Heart left ventricle (tissue), 16 donors: ENCODE data around the gene SH3BP5. TPM values are rescaled to one million over a fixed set of nuclear protein-coding genes. Genes with fewer than 3 reads are reported as not detected.

Experiments used
- ATAC-seq, 4 donors: fragments of 200-7000 bp; cut with Tn5 transposase; one replicate each; pipeline ENCODE4 v1.9.1; 2020 to 2022; ENCODE audit warnings: moderate library complexity in 4 of 4, mild to moderate bottlenecking in 3 of 4, moderate number of reproducible peaks in 1 of 4
- DNase-seq, 5 donors: peaks; one replicate each; pipeline ENCODE4 v3.0.0-alpha.2; 2020
- H3K27ac ChIP-seq, 12 donors: fragments of 200-600 bp; sonication (generic) in 4 of 12; one replicate each; pipeline versions ENCODE4 v1.5.0 to v1.8.0; 2016 to 2022; ENCODE audit warnings: mild to moderate bottlenecking in 2 of 12
- H3K27me3 ChIP-seq, 9 donors: fragments of 200-600 bp; sonication (generic) in 2 of 9; one replicate each; pipeline versions ENCODE4 v1.5.1 to v1.8.0; 2016 to 2022; ENCODE audit warnings: mild to moderate bottlenecking in 3 of 9
- H3K36me3 ChIP-seq, 9 donors: fragments of 200-600 bp; sonication (generic) in 2 of 9; one replicate each; pipeline versions ENCODE4 v1.5.0 to v1.8.0; 2018 to 2022; ENCODE audit warnings: mild to moderate bottlenecking in 2 of 9
- H3K4me1 ChIP-seq, 12 donors: fragments of 200-600 bp; sonication (generic) in 4 of 12; one replicate each; pipeline versions ENCODE4 v1.5.0 to v1.8.0; 2016 to 2022; ENCODE audit warnings: mild to moderate bottlenecking in 3 of 12
- H3K4me3 ChIP-seq, 12 donors: fragments of 200-600 bp; sonication (generic) in 4 of 12; one replicate each; pipeline versions ENCODE4 v1.5.0 to v1.8.0; 2017 to 2022; ENCODE audit warnings: mild to moderate bottlenecking in 9 of 12, moderate library complexity in 4 of 12
- H3K9me3 ChIP-seq, 12 donors: fragments of 200-600 bp; sonication (generic) in 4 of 12; one replicate each; pipeline versions ENCODE4 v1.5.0 to v1.8.0; 2016 to 2022; ENCODE audit warnings: mild to moderate bottlenecking in 1 of 12
- POLR2A ChIP-seq, 2 donors: fragments of 450-650 bp; IDR thresholded peaks; one replicate each; pipeline ENCODE4 v1.6.1; 2017; ENCODE audit warnings: antibody characterized with exemption in 2 of 2, mild to moderate bottlenecking in 2 of 2, moderate library complexity in 2 of 2
- WGBS, 4 donors: extraction: QIAGEN DNeasy Blood & Tissue Kit in 2 of 4; methylation state at CpG; one replicate each; pipeline versions ENCODE4 v1.1.5 to v1.1.7; 2013 to 2018; 5-methylcytosine and 5-hydroxymethylcytosine counted together
- intact Hi-C, 10 donors: fragments of 100-400 bp; cut with DNase I; formaldehyde crosslinking; loops; one replicate each; pipeline versions ENCODE4 v1.11.1 to v1.14.2; 2022
- long read RNA-seq, 3 donors: library from polyadenylated mRNA; unstranded; transcript quantifications; one replicate each; pipeline ENCODE4 v2.0.0, GENCODE V29; 2020 to 2021
- polyA plus RNA-seq, 2 donors: library from polyadenylated mRNA; stranded (reverse); fragments of 200-250 nt; gene quantifications; one replicate each; pipeline ENCODE4 v1.2.3, GENCODE V29; 2013
- total RNA-seq, 9 donors: library from RNA; depleted of rRNA in 2 of 9; stranded (reverse); fragments of >200 nt in 2 of 9; fragmentation: NEBNext Ultra II Directional in 3 of 9; extraction: Animal tissue kit (Norgen Biotek cat#: 25700) in 3 of 9; gene quantifications; one replicate each; pipeline versions ENCODE4 v1.1.0 to v1.2.4, GENCODE V29; 2016 to 2023
- TF ChIP-seq, protein P1 (sequence below), 12 donors: fragments of 200-600 bp; sonication (generic) in 4 of 12; IDR thresholded peaks; one replicate each; pipeline versions ENCODE4 v1.5.0 to v1.8.0; 2018 to 2022; ENCODE audit warnings: antibody characterized with exemption in 12 of 12, mild to moderate bottlenecking in 5 of 12
- donor health status: ischemic (EF 13 %, LVEDD 7.1; RV severe dilation, severe dysfunction).
- donor health status: healthy with polysubstance abuse.
- donor health status: DM: no; HTN: yes; CAD: no.
- donor health status: DM: no; HTN: no; CAD: no.
- donor health status: ischemic (EF 25% LVEDD 6.9; RV normal size, moderate dysfunction).
- donor health status: ischemic (EF 25% LVEDD 5.7; RV mildly dilated, moderate dysfunction).
- donor health status: healthy.
- donor health status: DM: yes; HTN: yes; CAD: no.
- donor health status: ischemic (EF 35%, LVEDD 5.7; RV mildly dilated, moderate dysfunction).
- donor health status: nonischemic (EF 11% LVEDD 7.7; RV severe dilation, severe dysfunction).
- donor health status: DM: yes; HTN: yes; CAD: no.
- donor health status: PGD.
- donor health status: ischemic (EF 29% LVEDD 5.4; RV normal size, mild dysfunction).
- donor health status: nonischemic (EF 23%, LVEDD 6.1; RV moderate dilation, normal function).

SH3BP5 gene, protein sequence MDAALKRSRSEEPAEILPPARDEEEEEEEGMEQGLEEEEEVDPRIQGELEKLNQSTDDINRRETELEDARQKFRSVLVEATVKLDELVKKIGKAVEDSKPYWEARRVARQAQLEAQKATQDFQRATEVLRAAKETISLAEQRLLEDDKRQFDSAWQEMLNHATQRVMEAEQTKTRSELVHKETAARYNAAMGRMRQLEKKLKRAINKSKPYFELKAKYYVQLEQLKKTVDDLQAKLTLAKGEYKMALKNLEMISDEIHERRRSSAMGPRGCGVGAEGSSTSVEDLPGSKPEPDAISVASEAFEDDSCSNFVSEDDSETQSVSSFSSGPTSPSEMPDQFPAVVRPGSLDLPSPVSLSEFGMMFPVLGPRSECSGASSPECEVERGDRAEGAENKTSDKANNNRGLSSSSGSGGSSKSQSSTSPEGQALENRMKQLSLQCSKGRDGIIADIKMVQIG
- total RNA-seq (10 to 100 TPM in 5 of 9 donors, 1 to 10 TPM in 4; 4.9 to 28.6 (median 11.7) TPM), polyA plus RNA-seq (1 to 10 TPM; 5.2 to 8.7 TPM)
- long read RNA-seq, donor 1, transcript SH3BP5-202 (9 exons, 2,822 nt): major isoform, 9 of 12 reads
- long read RNA-seq, donor 1, partial matches to known transcripts: 2 of 12 reads
- long read RNA-seq, donor 1, other reads (novel, unspliced or antisense): 1 of 12 reads
- long read RNA-seq, donor 2, transcript SH3BP5-202 (9 exons, 2,822 nt): major isoform, 28 of 37 reads
- long read RNA-seq, donor 2, partial matches to known transcripts: 1 of 37 reads
- long read RNA-seq, donor 2, other reads (novel, unspliced or antisense): 8 of 37 reads
- long read RNA-seq, donor 3, transcript SH3BP5-202 (9 exons, 2,822 nt): major isoform, 5 of 7 reads
- long read RNA-seq, donor 3, partial matches to known transcripts: 0 of 7 reads
- long read RNA-seq, donor 3, other reads (novel, unspliced or antisense): 2 of 7 reads

DNA sequence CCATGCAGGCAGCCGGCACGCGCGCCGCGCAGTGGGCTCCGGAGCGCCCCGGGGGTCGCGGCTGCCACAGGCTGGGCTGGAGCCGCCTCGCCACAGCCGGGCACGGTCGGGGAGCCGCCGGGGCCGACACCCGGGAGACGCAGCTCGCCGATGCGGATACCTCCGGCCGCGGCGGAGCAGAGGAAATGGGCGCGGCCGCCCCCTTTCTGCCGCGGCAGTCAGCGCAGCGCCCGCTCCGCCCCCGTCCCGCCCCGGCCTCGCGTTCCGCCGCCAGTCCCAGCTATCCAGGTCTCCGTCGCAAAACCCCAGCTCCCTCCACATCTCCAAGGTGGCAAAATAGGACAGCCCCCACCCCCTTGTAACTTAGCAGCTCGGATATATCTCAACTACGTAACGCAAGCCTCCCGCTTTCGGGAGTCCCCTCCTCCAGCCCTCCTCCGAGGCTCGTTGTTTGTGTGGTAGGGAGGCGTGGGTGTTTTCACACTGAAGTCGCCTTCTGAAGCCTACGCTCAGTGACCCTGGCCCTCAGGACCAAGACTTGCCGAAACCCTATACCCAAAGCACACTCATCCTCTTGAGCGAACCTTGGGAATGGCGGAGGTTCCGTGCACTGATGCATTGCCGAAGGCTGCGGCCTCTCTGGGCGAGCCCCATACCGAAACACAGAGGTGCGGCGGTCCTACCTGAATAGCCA is at the start of gene SH3BP5:
TSS of gene SH3BP5 (minus strand) at position 182 of the 694 bp plus-strand sequence. CDS start at position 4, 178 bp downstream.
- peak in 1 of 2 donors; percentile 69 for TF ChIP-seq POLR2A (IDR thresholded peaks at IDR 0.05)
- TF ChIP-seq, protein P1, sequence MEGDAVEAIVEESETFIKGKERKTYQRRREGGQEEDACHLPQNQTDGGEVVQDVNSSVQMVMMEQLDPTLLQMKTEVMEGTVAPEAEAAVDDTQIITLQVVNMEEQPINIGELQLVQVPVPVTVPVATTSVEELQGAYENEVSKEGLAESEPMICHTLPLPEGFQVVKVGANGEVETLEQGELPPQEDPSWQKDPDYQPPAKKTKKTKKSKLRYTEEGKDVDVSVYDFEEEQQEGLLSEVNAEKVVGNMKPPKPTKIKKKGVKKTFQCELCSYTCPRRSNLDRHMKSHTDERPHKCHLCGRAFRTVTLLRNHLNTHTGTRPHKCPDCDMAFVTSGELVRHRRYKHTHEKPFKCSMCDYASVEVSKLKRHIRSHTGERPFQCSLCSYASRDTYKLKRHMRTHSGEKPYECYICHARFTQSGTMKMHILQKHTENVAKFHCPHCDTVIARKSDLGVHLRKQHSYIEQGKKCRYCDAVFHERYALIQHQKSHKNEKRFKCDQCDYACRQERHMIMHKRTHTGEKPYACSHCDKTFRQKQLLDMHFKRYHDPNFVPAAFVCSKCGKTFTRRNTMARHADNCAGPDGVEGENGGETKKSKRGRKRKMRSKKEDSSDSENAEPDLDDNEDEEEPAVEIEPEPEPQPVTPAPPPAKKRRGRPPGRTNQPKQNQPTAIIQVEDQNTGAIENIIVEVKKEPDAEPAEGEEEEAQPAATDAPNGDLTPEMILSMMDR (IDR thresholded peaks at IDR 0.05): peak; percentile 56 to 90 (median 82)
- Histone ChIP-seq H3K36me3 (peaks cover 0 to 20% (median 0%) of the 10 kb centered on the region in 9 donors), H3K27ac (peak within 1 kb of the TSS; percentile 71 to 91 (median 82)), H3K9me3 (no peaks in the 10 kb centered on the region), H3K27me3 (no peaks in the 10 kb centered on the region), H3K4me1 (peaks cover 0 to 50% (median 30%) of the 10 kb centered on the region in 12 donors), H3K4me3 (peak within 1 kb of the TSS; percentile 64 to 96 (median 88))
- DNase-seq (peak; percentile 79 to 87 (median 83)), ATAC-seq (peak; percentile 57 to 94 (median 89))
- intact Hi-C loops: loop anchor here in 9 of 10 donors (1.0 to 5.0 kb wide), 9 partner anchors 40 to 65 kb away; no protein-coding TSS in a partner anchor
- WGBS, 4 donors: 12 to 31% (median 16%) methylated on average over 22 to 66 of the region's 66 CpGs

DNA sequence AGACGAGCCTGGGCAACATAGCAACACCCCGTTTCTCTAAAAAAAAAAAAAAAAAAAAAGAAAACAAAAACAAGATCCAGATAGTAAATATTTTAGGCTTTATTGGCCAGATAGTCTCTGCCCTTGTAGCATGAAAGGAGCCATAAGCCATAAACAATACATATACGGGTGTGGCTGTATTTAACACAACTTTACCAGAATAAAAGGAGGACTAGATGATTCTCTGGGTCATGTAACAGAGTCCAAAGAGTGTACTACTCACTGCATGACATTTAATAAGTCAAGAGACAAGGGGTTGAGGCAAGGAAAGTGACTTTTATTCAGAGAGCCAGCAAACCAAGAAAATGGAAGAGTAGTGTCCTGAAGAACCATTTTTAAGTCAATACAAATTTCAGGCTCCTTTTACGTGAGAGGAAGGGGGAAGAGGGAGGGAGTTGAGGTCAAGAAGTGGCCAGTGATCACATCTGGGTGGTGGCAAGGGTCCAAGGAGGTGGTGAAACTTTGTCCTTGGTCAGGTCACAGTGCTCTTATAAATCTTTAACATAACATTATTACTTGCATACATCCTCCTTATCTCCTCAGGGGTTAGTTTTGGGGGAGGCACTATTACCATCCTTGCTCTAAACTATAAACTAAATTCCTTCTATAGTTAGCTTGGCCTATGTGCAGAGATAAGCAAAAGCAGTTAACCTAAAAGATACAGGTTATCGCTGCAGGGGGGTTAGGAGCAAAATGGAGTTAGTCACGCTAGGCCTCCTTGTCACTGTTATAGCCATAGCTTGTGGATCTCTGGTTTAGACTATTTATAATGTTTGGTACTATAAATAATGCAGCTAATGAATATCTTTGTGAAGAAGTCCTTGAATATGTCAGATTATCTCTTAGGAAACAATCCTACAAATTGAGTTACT is 48.8 kb upstream of the SH3BP5 start:
- H3K36me3 ChIP-seq: no peaks in the 10 kb centered on the region
- no peak overlapping the region for H3K27ac ChIP-seq
- peaks cover 0 to 10% (median 4%) of the 10 kb centered on the region in 12 donors for H3K9me3 ChIP-seq
- H3K4me3 ChIP-seq: no peak overlapping the region
- TF ChIP-seq, protein P1 (IDR thresholded peaks at IDR 0.05): no peak
- TF ChIP-seq POLR2A (IDR thresholded peaks at IDR 0.05): no peak
- no peaks in the 10 kb centered on the region for H3K27me3 ChIP-seq
- WGBS, 4 donors: 65 to 79% (median 71%) methylated on average over 6 of the region's 6 CpGs
- DNase-seq (no peak), ATAC-seq (no peak)
- intact Hi-C loops: loop anchor here in 1 of 10 donors (2.0 kb wide), 1 partner anchor 114 kb away; no protein-coding TSS in a partner anchor
- H3K4me1 ChIP-seq: peaks cover 0 to 31% (median 0%) of the 10 kb centered on the region in 12 donors

- H3K4me1 ChIP-seq: peaks cover 0 to 6% (median 0%) of the 10 kb centered on the region in 12 donors
- intact Hi-C loops: loop anchor here in 9 of 10 donors (1.0 to 10.0 kb wide), 8 partner anchors 45 to 173 kb away; partner anchors contain the start of genes SH3BP5 (in 5 of the 9) and CAPN7 (in 3 of the 9)
These were observed 45.8 kb upstream of the SH3BP5 start for GRCh38 chr3:15377961-15378791.

More at GRCh38 chr3:15377961-15378791, 45.8 kb upstream of the SH3BP5 start:
- no peaks in the 10 kb centered on the region for H3K9me3 ChIP-seq
- TF ChIP-seq, protein P1 (IDR thresholded peaks at IDR 0.05): peak; percentile 68 to 91 (median 82)
- TF ChIP-seq POLR2A (IDR thresholded peaks at IDR 0.05): peak in 1 of 2 donors; percentile 33
- no peaks in the 10 kb centered on the region for H3K27me3 ChIP-seq
- ATAC-seq (peak; percentile 97 to 98 (median 98)), DNase-seq (peak; percentile 92 to 97 (median 94))
- H3K4me3 ChIP-seq: peak overlapping the region in 3 of 12 donors; percentile 0 to 25 (median 20)
- peak overlapping the region in 8 of 12 donors; percentile 8 to 73 (median 56) for H3K27ac ChIP-seq
- 32 to 36% (median 34%) methylated on average over 16 of the region's 16 CpGs for WGBS, 4 donors
- H3K36me3 ChIP-seq: no peaks in the 10 kb centered on the region
